HG03342 (cell line): ENCODE measurements around the gene ZBTB20.

Experiments used
- ATAC-seq: cut with Tn5 transposase; IDR thresholded peaks from one replicate; pipeline ENCODE4 v1.9.1; 2021; ENCODE audit warnings: mild to moderate bottlenecking, moderate library complexity; ENCODE audit not compliant: unreplicated experiment

ZBTB20 gene

GRCh38 chr3:114460459-114460858 lies 686.6 kb downstream of the ZBTB20 start:
- ATAC-seq: peak; percentile 39

- ATAC-seq: peak; percentile 64
Observed at GRCh38 chr3:114456742-114457141, 690.3 kb downstream of the ZBTB20 start.

GRCh38 chr3:114455432-114455831 lies 691.7 kb downstream of the ZBTB20 start:
- no peak for ATAC-seq

DNA sequence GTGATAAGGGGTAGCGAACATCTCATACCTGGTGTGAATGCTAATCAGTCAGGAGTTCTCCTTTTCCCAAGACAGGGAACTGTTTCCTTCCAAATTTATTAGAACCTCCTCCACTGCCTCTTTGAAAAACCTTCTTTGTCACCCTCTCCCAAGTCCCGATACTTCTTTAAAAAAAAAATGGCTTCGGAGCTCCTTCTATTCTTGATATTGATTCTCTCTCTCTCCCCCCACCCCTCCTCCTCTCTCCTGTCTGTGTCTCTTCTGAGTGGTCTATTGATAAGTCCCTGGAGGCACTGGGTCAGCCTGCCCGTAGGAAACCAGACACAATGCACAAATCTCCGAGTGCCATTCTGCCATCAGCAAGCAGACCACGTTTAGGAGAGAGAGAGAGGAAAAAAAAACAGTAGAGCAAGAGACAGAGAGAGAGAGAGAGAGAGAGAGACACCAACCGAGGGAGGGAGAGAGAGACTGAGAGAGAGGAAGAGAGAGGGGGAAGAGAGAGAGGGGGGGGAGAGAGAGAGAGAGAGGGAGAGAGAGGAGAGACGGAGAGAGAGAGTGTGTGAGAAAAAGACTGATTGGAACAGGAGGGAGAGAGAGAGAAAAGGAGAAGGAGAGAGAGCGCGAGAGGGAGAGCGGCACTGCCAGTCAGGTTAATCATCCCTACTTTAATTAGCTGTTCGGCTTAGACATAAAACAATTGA lies 692.4 kb downstream of the ZBTB20 start:
- peak; percentile 18 for ATAC-seq

DNA sequence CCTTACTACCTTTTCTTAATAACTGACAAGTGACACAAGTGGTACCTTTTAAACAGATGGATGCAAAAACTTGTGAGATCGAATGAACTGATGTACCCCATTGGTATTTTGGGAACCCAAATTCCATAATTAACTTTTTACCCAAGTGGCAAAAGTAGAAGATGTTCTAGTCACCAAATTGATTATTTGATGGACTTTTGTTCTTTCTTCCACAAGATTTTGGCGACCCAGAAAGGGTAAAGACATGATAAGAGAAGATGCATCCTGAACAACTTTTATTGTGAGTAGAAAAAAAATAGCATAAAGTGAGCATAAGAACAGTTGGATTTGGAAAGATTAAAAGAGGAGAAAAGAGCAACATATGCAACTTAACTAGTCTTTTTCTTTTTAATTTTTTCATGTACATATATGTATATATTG lies 693.7 kb downstream of the ZBTB20 start:
- no peak for ATAC-seq

- no peak for ATAC-seq
Observed at GRCh38 chr3:114452937-114453336, 694.2 kb downstream of the ZBTB20 start.

GRCh38 chr3:114452256-114452655 lies 694.8 kb downstream of the ZBTB20 start:
- no peak for ATAC-seq

- no peak for ATAC-seq
Observed at GRCh38 chr3:114451561-114452018, 695.5 kb downstream of the ZBTB20 start.

- peak; percentile 26 for ATAC-seq
Observed at GRCh38 chr3:114451051-114451451, 696.0 kb downstream of the ZBTB20 start.

DNA sequence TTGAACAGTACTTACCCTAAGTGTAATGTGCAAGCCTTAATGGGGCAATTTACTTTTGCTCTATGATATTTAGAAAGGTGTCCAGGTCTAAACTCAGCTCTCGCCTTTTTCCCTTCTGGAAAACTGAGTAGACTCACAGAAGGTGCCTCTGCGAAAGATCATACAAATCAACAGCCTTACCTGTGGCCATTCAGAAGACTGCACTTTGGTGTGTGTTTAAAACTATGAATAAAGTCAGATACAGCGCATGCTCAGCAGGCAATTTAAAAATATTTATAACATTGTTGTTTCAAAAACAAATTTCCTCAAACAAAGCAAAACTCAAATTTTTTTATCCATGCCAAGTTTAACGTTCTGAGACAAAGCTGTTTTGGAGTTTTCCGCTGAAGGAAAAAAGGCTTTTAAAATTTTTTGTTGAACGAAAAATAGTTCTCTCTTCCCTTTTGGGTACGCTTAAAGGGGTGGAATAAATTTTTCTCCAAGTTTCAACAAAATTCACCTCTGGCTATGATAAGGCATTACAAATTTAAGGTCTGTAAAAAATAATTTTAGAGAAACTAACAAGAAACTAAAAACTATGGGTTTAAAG lies 697.0 kb downstream of the ZBTB20 start:
- ATAC-seq: peak; percentile 38

GRCh38 chr3:114449271-114450007 lies 697.6 kb downstream of the ZBTB20 start:
- ATAC-seq: peak; percentile 35

DNA sequence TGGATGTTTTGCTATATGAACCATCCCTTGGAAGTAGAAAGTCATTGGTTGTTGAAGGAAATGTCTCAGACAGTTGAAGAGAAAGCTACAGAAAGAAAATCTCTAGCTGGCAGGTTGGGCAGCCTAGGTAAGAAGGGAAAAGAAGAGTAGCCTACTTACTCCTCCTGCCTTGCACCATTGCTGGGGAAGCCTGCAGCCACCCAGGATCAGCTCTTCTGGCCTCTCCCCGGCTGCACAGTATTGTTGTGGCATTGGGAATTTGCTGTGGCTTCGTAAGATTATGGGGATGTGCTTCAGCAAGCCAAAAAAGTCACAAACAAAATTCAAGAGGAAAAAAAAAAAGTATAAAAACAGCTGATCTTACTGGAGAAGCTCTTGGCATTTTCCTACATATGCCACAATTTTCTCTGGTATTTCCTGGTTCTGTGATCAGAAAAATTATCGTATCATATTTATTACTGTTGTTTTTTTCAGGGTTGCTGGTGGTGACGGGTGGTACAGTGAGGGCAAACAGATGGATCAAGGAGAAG lies 699.1 kb downstream of the ZBTB20 start:
- ATAC-seq: no peak

DNA sequence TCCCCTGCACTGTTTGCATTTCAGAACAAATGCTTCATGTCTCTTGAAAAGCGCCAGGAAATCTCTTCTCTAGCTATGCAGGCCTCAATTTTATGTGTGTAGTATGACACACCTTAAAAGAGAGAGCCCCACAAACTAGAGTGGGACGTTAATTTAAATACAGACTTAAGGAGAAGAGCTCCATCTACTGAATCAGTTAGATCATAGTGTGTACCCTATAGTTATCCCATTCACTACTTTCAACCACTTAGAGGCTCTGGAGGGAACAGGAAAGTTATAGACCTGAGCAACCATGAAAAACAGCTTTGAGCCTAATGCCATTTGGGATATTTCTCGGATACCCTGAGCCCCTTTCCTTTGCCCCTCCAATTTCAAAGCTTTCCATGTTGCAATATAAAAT lies 699.5 kb downstream of the ZBTB20 start:
- ATAC-seq: no peak

DNA sequence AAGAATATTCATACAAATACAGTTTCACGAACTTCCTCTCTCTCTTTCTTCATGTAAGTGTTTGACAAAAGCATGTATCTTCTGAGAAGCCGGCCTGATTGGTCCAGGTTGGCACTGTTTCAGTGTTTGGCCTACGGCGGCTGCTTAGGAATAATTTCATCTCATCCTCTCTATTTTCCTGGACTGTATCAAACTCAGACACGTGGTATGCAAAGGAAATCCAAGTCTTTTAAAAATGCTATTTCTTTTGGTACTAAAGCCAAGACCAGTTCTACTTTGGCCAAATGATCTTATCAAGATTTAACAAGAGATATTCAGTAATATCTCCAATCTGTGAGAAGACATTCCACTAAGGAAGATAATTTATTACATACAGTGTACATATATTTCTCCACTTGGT lies 700.5 kb downstream of the ZBTB20 start:
- no peak for ATAC-seq

DNA sequence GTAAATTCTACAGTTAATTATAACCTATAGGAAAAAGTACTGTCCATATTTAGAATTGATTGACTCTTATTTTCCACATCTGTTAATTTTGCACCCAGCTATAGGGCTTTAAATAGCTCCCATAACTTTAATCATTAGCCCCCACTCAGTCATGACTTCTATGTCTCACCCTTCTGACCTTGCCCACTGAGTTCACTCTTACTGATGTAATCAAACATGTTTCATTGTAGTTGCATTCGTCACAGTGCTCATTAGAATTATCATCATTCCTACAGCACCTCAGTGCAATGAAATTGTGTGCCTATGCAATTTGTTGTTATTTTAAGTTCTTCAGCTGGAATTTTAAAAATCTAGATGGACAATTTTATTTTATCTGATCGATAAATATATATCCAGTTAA lies 701.9 kb downstream of the ZBTB20 start:
- ATAC-seq: no peak

GRCh38 chr3:114444216-114444615 lies 702.9 kb downstream of the ZBTB20 start:
- no peak for ATAC-seq

GRCh38 chr3:114442246-114442645 lies 704.8 kb downstream of the ZBTB20 start:
- ATAC-seq: no peak

- no peak for ATAC-seq
Observed at GRCh38 chr3:114441386-114441785, 705.7 kb downstream of the ZBTB20 start.

DNA sequence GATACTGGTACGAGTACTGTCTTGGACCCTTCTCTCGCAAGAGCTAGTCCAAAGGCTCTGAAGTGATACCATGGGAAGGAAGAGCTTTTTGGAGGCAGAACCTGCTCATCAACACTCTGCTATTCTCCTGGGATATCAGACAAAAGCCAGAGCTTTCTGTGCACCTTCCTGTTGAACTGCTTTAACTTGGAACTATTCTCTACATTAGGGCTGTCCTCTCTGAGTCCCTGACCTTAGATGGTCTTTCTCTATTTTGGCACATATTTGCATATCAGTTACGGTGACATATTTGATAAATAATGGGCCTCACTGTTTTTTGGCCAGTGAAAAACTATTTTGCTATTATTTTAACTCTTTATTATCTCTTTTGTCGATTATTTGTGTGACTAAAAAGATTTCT lies 706.4 kb downstream of the ZBTB20 start:
- no peak for ATAC-seq

DNA sequence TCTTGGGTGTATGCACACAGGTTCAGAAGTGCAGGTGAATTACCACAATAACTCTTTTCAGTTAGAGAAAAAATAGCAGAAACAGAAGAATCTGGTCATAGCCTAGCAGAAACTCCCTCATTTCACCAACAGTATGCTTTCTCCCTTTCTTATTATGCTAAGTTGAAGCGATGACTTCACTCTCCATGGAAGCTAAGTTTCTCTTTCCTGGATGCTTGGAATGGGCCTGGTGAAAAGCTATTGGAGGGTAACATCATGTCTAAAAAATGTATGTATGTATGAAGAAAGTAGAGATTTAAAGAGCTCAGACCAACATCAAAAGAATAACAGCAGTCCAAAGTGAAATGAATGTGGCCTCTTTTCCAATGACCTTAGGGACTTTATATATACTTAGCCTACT lies 707.8 kb downstream of the ZBTB20 start:
- no peak for ATAC-seq

- ATAC-seq: no peak
Observed at GRCh38 chr3:114437897-114438296, 709.2 kb downstream of the ZBTB20 start.

DNA sequence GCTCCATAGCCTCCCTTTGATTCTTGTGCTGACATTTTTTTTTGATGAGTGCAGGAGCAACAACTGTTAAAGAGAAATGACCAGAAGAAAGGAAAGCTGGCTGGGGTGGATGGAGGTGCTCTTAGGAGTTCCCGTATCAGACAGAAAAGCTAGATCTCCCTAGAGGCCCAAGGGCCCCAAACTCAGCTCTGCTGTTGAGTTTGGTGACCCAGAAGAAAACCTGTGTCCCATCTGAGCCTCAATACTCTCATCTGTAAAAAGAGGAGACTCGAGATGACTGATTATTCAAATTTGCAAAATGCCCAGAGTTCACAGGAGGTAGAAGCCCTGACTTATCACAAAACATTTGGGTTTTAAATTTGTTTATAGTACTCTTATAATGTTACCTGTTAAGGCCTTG lies 710.9 kb downstream of the ZBTB20 start:
- ATAC-seq: no peak
